ENCODE data around the gene LRRC7.

The LRRC7 gene

DNA sequence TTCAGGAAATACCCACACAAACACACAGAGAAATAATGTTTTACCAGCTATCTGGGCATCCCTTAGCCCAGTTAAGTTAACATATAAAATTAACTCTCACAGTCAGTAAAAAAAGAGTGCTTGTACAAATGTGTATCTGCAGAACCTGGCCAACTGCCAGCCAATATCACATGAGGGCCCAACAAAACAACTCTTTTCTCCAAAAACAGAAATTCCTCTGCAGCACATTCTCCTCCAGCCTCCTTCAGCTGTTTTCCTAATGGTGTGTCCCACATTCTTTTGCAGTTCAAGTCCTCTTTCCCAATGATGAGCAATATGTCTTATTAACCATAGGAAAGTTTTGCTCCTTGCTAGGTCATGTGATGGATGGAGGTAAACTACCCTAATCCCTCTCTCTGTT, 75.5 kb downstream of the LRRC7 start:
- H3K27me3 Mint-ChIP-seq (ENCODE audit: low read depth) = no peaks in the 10 kb centered on the region
- no peaks in the 10 kb centered on the region for H3K9me3 Mint-ChIP-seq
- H3K36me3 Mint-ChIP-seq (ENCODE audit: low read depth) = no peaks in the 10 kb centered on the region
- H3K4me3 Mint-ChIP-seq = no peak overlapping the region
- H3K4me1 Mint-ChIP-seq (ENCODE audit: low read depth) = no peaks in the 10 kb centered on the region
- no peak overlapping the region for H3K27ac Mint-ChIP-seq

DNA sequence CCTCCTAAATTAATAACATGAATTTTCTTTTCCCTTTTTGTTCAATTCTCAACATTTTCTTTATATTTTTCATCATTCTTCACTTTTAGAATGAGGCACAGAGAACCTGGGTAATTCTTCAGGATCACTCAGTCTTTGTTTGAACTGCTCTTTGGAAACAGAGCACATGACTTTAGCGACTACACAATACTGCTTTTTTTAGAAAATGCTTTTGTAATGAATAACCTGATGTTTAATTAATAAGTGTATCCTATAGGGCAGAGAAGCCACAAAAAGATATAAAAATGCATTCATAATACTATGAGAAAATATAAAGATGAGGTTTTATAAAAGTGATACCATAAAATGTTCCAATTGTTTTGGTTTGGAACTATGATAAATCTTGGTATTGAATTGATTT, 77.8 kb downstream of the LRRC7 start:
- Mint-ChIP-seq H3K9me3 (no peaks in the 10 kb centered on the region), H3K27me3 (ENCODE audit: low read depth) (no peaks in the 10 kb centered on the region), H3K36me3 (ENCODE audit: low read depth) (no peaks in the 10 kb centered on the region), H3K4me1 (ENCODE audit: low read depth) (peaks cover 3% of the 10 kb centered on the region), H3K4me3 (no peak overlapping the region), H3K27ac (no peak overlapping the region)

- Mint-ChIP-seq H3K27ac (peak overlapping the region; percentile 26), H3K27me3 (ENCODE audit: low read depth) (no peaks in the 10 kb centered on the region), H3K36me3 (ENCODE audit: low read depth) (no peaks in the 10 kb centered on the region), H3K4me3 (no peak overlapping the region), H3K9me3 (no peaks in the 10 kb centered on the region), H3K4me1 (ENCODE audit: low read depth) (peaks cover 3% of the 10 kb centered on the region)
Observed at GRCh38 chr1:69648486-69648885, 80.8 kb downstream of the LRRC7 start.

- H3K27ac Mint-ChIP-seq = no peak overlapping the region
- H3K4me3 Mint-ChIP-seq = no peak overlapping the region
- H3K27me3 Mint-ChIP-seq (ENCODE audit: low read depth) = no peaks in the 10 kb centered on the region
- no peaks in the 10 kb centered on the region for H3K9me3 Mint-ChIP-seq
- no peaks in the 10 kb centered on the region for H3K36me3 Mint-ChIP-seq (ENCODE audit: low read depth)
- H3K4me1 Mint-ChIP-seq (ENCODE audit: low read depth) = peaks cover 3% of the 10 kb centered on the region
Observed at GRCh38 chr1:69649383-69649990, 81.8 kb downstream of the LRRC7 start.

GRCh38 chr1:69650779-69651178, 83.1 kb downstream of the LRRC7 start:
- H3K4me1 Mint-ChIP-seq (ENCODE audit: low read depth) = peaks cover 3% of the 10 kb centered on the region
- no peaks in the 10 kb centered on the region for H3K27me3 Mint-ChIP-seq (ENCODE audit: low read depth)
- no peaks in the 10 kb centered on the region for H3K9me3 Mint-ChIP-seq
- no peak overlapping the region for H3K4me3 Mint-ChIP-seq
- H3K36me3 Mint-ChIP-seq (ENCODE audit: low read depth) = no peaks in the 10 kb centered on the region
- no peak overlapping the region for H3K27ac Mint-ChIP-seq

DNA sequence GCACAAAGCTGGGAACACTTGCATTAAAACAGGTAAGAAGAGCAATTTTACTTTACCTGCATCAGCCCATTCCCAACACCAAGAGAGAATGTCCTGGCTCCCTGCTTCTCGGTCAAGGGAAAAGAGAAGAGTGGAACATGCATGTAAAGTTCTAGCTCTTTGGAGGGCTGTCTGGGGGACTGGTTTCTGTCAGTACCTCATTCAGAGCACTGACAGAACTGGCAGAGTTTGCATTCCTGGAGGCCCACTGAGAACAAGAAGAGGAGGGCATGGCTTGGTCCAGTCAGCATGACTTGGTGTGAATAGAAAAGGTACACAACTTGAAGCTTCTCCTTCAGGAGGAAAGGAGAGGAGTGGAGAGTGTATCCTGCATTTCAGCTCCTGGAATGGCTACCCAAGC, 83.9 kb downstream of the LRRC7 start:
- no peak overlapping the region for H3K4me3 Mint-ChIP-seq
- no peaks in the 10 kb centered on the region for H3K36me3 Mint-ChIP-seq (ENCODE audit: low read depth)
- no peaks in the 10 kb centered on the region for H3K27me3 Mint-ChIP-seq (ENCODE audit: low read depth)
- no peaks in the 10 kb centered on the region for H3K9me3 Mint-ChIP-seq
- H3K27ac Mint-ChIP-seq = no peak overlapping the region
- peaks cover 3% of the 10 kb centered on the region for H3K4me1 Mint-ChIP-seq (ENCODE audit: low read depth)

DNA sequence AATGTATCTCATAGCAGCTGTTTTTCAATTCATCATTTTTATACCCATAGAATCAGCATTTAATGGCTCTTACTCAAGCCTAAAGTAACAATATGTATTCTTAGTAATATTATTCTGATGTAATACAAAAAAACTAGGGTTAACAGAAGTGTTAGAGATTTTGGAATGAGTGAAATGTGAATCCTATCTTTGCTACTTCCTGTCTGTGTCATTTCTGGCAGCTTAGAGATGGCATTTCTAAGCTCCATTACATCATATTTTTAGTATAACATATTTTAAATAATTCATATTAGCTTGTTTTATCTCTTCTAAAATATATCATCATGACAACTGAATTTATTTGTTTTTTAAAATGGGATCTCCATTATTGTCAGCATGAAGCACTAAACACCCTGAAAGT, 90.2 kb downstream of the LRRC7 start:
- Mint-ChIP-seq H3K4me1 (ENCODE audit: low read depth) (peaks cover 6% of the 10 kb centered on the region), H3K36me3 (ENCODE audit: low read depth) (no peaks in the 10 kb centered on the region), H3K9me3 (no peaks in the 10 kb centered on the region), H3K27me3 (ENCODE audit: low read depth) (no peaks in the 10 kb centered on the region), H3K27ac (no peak overlapping the region), H3K4me3 (no peak overlapping the region)

DNA sequence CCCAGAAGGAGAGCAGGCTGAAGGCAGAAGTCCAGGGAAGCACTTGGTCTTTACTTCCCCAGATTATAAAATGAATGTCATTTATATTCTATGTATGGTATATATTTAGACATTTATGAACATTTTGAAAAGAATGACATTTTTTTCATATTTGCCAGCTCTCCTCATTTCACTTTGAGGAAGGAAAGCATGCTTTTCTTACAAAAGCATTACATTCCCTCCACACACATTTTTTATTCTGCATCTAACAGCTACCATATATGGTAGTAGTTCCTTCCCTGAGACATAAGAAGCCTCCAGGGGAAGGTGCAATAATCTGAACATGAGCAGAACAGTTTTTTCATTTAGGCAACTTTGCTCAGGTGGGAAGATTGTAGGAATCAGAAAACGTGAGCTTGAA, 94.0 kb downstream of the LRRC7 start:
- Mint-ChIP-seq H3K4me1 (ENCODE audit: low read depth) (peaks cover 6% of the 10 kb centered on the region), H3K9me3 (peaks cover 6% of the 10 kb centered on the region), H3K27me3 (ENCODE audit: low read depth) (no peaks in the 10 kb centered on the region), H3K36me3 (ENCODE audit: low read depth) (no peaks in the 10 kb centered on the region), H3K27ac (no peak overlapping the region), H3K4me3 (no peak overlapping the region)

GRCh38 chr1:69662321-69662720, 94.6 kb downstream of the LRRC7 start:
- peaks cover 6% of the 10 kb centered on the region for H3K9me3 Mint-ChIP-seq
- peaks cover 6% of the 10 kb centered on the region for H3K4me1 Mint-ChIP-seq (ENCODE audit: low read depth)
- no peaks in the 10 kb centered on the region for H3K36me3 Mint-ChIP-seq (ENCODE audit: low read depth)
- H3K4me3 Mint-ChIP-seq = no peak overlapping the region
- no peaks in the 10 kb centered on the region for H3K27me3 Mint-ChIP-seq (ENCODE audit: low read depth)
- no peak overlapping the region for H3K27ac Mint-ChIP-seq

GRCh38 chr1:69671363-69672010, 103.8 kb downstream of the LRRC7 start:
- Mint-ChIP-seq H3K27me3 (ENCODE audit: low read depth) (no peaks in the 10 kb centered on the region), H3K4me1 (ENCODE audit: low read depth) (no peaks in the 10 kb centered on the region), H3K9me3 (peaks cover 7% of the 10 kb centered on the region), H3K27ac (no peak overlapping the region), H3K4me3 (no peak overlapping the region), H3K36me3 (ENCODE audit: low read depth) (no peaks in the 10 kb centered on the region)

DNA sequence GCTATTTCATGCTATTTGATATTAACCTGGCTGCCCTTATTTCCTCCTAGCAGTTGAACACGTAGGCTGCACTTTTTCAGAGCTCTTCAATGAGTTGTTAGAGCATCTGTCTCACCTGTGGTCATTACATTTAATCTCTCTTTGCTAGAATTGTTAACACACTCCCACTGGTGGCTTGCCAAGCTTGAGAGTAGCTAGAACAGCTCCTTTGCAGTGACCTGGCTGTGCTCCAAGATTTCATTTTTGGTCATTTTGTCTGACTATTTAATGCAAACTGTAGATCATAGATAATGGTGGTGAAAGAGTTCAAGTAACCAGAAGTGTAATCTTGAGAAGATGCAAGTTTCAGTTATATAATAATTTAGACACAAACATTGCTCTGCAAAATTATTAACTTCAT, 105.6 kb downstream of the LRRC7 start:
- no peak overlapping the region for H3K4me3 Mint-ChIP-seq

DNA sequence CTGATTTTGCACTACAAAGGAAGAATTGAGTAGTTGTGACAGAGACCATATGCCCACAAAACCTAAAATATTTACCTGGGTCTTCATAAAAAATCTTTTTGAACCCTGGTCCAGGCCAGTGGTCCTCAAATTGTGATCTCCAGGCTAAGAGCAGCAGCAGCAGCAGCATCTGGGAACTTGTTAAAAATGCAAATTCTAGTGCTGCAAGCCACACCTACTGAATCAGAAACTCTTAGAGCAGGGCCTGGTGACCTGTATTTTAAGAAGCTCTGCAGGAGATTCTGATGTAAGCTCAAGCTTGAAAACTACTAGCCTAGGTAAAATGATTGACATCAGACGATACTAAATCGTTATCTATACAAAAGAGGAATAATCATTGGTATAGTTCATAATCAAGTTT, 112.2 kb downstream of the LRRC7 start:
- no peaks in the 10 kb centered on the region for H3K36me3 Mint-ChIP-seq (ENCODE audit: low read depth)
- H3K4me3 Mint-ChIP-seq = no peak overlapping the region
- H3K27ac Mint-ChIP-seq = no peak overlapping the region
- no peaks in the 10 kb centered on the region for H3K4me1 Mint-ChIP-seq (ENCODE audit: low read depth)
- H3K9me3 Mint-ChIP-seq = no peaks in the 10 kb centered on the region
- no peaks in the 10 kb centered on the region for H3K27me3 Mint-ChIP-seq (ENCODE audit: low read depth)

More for the DNA sequence above, 105.6 kb downstream of the LRRC7 start:
- no peaks in the 10 kb centered on the region for H3K36me3 Mint-ChIP-seq (ENCODE audit: low read depth)
- no peaks in the 10 kb centered on the region for H3K27me3 Mint-ChIP-seq (ENCODE audit: low read depth)
- H3K4me1 Mint-ChIP-seq (ENCODE audit: low read depth) = no peaks in the 10 kb centered on the region
- H3K27ac Mint-ChIP-seq = no peak overlapping the region
- peaks cover 4% of the 10 kb centered on the region for H3K9me3 Mint-ChIP-seq

- Mint-ChIP-seq H3K36me3 (ENCODE audit: low read depth) (no peaks in the 10 kb centered on the region), H3K27ac (no peak overlapping the region), H3K9me3 (no peaks in the 10 kb centered on the region), H3K4me3 (no peak overlapping the region), H3K27me3 (ENCODE audit: low read depth) (no peaks in the 10 kb centered on the region), H3K4me1 (ENCODE audit: low read depth) (no peaks in the 10 kb centered on the region)
Observed at GRCh38 chr1:69686367-69686984, 118.8 kb downstream of the LRRC7 start.

GRCh38 chr1:69688193-69688592, 120.5 kb downstream of the LRRC7 start:
- H3K27ac Mint-ChIP-seq = no peak overlapping the region
- no peaks in the 10 kb centered on the region for H3K4me1 Mint-ChIP-seq (ENCODE audit: low read depth)
- H3K9me3 Mint-ChIP-seq = no peaks in the 10 kb centered on the region

GRCh38 chr1:69691179-69691578, 123.5 kb downstream of the LRRC7 start:
- no peak overlapping the region for H3K4me3 Mint-ChIP-seq
- H3K27me3 Mint-ChIP-seq (ENCODE audit: low read depth) = no peaks in the 10 kb centered on the region
- H3K4me1 Mint-ChIP-seq (ENCODE audit: low read depth) = no peaks in the 10 kb centered on the region
- H3K36me3 Mint-ChIP-seq (ENCODE audit: low read depth) = no peaks in the 10 kb centered on the region
- H3K27ac Mint-ChIP-seq = no peak overlapping the region
- peaks cover 7% of the 10 kb centered on the region for H3K9me3 Mint-ChIP-seq

More at GRCh38 chr1:69688193-69688592, 120.5 kb downstream of the LRRC7 start:
- H3K4me3 Mint-ChIP-seq = no peak overlapping the region
- H3K36me3 Mint-ChIP-seq (ENCODE audit: low read depth) = no peaks in the 10 kb centered on the region
- H3K27me3 Mint-ChIP-seq (ENCODE audit: low read depth) = no peaks in the 10 kb centered on the region

Measured in T-helper 1 cell treated with Interleukin-12 subunit alpha and Interleukin-12 subunit beta and Interleukin-4 antibody, amounts not matched to agents 30 μg/mL and 1 μg/mL, for 36 hours (primary cell).